Heart right ventricle (tissue), 16 donors: ENCODE data around the gene PCGF2. TPM values are rescaled to one million over a fixed set of nuclear protein-coding genes. Genes with fewer than 3 reads are reported as not detected.
A peak's percentile ranks its signal among the peaks of the same experiment; 100 is the strongest.

ENCODE experiments used
- ATAC-seq, 8 donors: fragments of 200-7000 bp; cut with Tn5 transposase; one replicate each; pipeline ENCODE4 v1.9.1; 2020; ENCODE audit warnings: mild to moderate bottlenecking in 8 of 8, moderate library complexity in 8 of 8, moderate number of reproducible peaks in 1 of 8
- DNase-seq, 2 donors: peaks; one replicate each; pipeline ENCODE4 v3.0.0-alpha.2; 2020
- H3K27ac ChIP-seq, 10 donors: fragments of 200-600 bp; sonication (generic) in 2 of 10; one replicate each; pipeline versions ENCODE4 v1.5.0 to v1.8.0; 2020 to 2022; ENCODE audit warnings: mild to moderate bottlenecking in 3 of 10
- H3K27me3 ChIP-seq, 7 donors: fragments of 200-600 bp; one replicate each; pipeline ENCODE4 v1.8.0; 2021 to 2022; ENCODE audit warnings: mild to moderate bottlenecking in 2 of 7
- H3K36me3 ChIP-seq, 9 donors: fragments of 200-600 bp; sonication (generic) in 1 of 9; one replicate each; pipeline versions ENCODE4 v1.5.0 to v1.8.0; 2020 to 2022; ENCODE audit warnings: mild to moderate bottlenecking in 2 of 9
- H3K4me1 ChIP-seq, 9 donors: fragments of 200-600 bp; sonication (generic) in 1 of 9; one replicate each; pipeline versions ENCODE4 v1.5.0 to v1.8.0; 2020 to 2022; ENCODE audit warnings: mild to moderate bottlenecking in 4 of 9
- H3K4me3 ChIP-seq, 10 donors: fragments of 200-600 bp; sonication (generic) in 2 of 10; one replicate each; pipeline versions ENCODE4 v1.5.0 to v1.8.0; 2020 to 2022; ENCODE audit warnings: mild to moderate bottlenecking in 7 of 10, moderate library complexity in 2 of 10
- H3K9me3 ChIP-seq, 11 donors: fragments of 200-600 bp in 10 of 11; sonication (generic) in 2 of 11; one replicate each; pipeline versions ENCODE4 v1.5.0 to v1.8.0; 2013 to 2022; ENCODE audit warnings: mild to moderate bottlenecking in 2 of 11, control low read depth in 1 of 11, moderate library complexity in 1 of 11
- WGBS, 2 donors: extraction: QIAGEN DNeasy Blood & Tissue Kit; methylation state at CpG; one replicate each; pipeline ENCODE4 v1.1.7; 2013; ENCODE audit warnings: inconsistent platforms in 1 of 2; 5-methylcytosine and 5-hydroxymethylcytosine counted together
- intact Hi-C, 10 donors: fragments of 100-400 bp; cut with DNase I; formaldehyde crosslinking; loops; one replicate each; pipeline versions ENCODE4 v1.11.1 to v1.14.2; 2022
- polyA plus RNA-seq, 2 donors: library from polyadenylated mRNA; stranded (reverse); fragments of 200-250 nt; gene quantifications; one replicate each; pipeline ENCODE4 v1.2.3, GENCODE V29; 2013
- total RNA-seq, 10 donors: library from RNA; stranded (reverse); fragmentation: NEBNext Ultra II Directional in 3 of 10; extraction: Animal tissue kit (Norgen Biotek cat#: 25700) in 3 of 10; gene quantifications; one replicate each; pipeline versions ENCODE4 v1.2.1 to v1.2.4, GENCODE V29; 2021 to 2023
- TF ChIP-seq, protein P1 (sequence below), 9 donors: fragments of 200-600 bp; sonication (generic) in 2 of 9; IDR thresholded peaks; one replicate each; pipeline versions ENCODE4 v1.5.0 to v1.8.0; 2021 to 2022; ENCODE audit warnings: antibody characterized with exemption in 9 of 9, mild to moderate bottlenecking in 5 of 9, moderate library complexity in 1 of 9
- donor health status: Arrhythmogenic right ventricular cardiomyopathy.
- donor health status: ischemic (EF 13 %, LVEDD 7.1; RV severe dilation, severe dysfunction).
- donor health status: healthy with polysubstance abuse.
- donor health status: DM: no; HTN: yes; CAD: no.
- donor health status: DM: no; HTN: no; CAD: no.
- donor health status: ischemic (EF 25% LVEDD 6.9; RV normal size, moderate dysfunction).
- donor health status: ischemic (EF 25% LVEDD 5.7; RV mildly dilated, moderate dysfunction).
- donor health status: healthy.
- donor health status: DM: yes; HTN: yes; CAD: no.
- donor health status: Ischemic cardiomyopathy.
- donor health status: ischemic (EF 35%, LVEDD 5.7; RV mildly dilated, moderate dysfunction).
- donor health status: nonischemic (EF 11% LVEDD 7.7; RV severe dilation, severe dysfunction).
- donor health status: DM: yes; HTN: yes; CAD: no.
- donor health status: PGD.
- donor health status: ischemic (EF 29% LVEDD 5.4; RV normal size, mild dysfunction).
- donor health status: nonischemic (EF 23%, LVEDD 6.1; RV moderate dilation, normal function).

Gene PCGF2
- total and polyA plus RNA-seq, 12 donors: 15.8 to 51.6 (median 23.7) TPM

DNA sequence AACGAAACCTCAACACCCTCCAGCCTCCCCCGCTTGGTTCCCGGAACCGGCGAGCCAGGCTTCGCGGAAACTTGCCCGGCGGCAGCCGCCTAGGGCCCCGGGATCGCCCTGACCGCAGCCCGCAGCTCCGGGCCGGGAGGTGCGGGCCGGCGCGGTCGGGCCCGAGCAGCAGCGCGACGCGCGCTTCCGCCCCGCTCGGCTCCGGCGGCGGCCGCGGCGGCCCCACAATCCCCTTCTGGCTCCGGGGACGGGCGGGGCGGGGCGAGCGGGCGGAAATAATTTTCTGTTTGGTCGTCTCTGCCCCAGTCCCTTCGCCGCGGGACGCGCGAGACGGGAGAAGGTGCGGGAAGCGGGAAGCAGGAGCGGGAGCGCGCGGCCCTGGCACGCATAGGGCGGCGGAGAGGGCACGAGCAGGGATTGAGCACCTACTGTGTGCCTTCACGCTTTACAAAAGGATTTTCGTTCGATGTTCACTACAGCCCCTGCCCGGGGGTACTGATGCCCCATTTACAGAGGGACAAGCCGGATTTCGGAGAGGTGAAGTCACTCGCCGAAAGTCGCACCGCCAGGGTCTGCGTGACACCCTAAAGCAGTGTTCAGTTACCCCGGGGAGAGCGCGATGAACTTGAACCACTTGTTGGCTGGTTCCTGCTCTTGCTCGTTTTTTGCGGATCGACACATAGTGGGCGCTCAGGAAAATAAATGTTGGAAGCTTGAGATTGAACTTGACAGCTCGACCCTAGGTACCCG, 45.8 kb downstream of the PCGF2 start:
- intact Hi-C loops: loop anchor here in 2 of 10 donors (2.0 to 5.0 kb wide), 2 partner anchors 45 to 50 kb away; partner anchors contain the start of genes PCGF2 (in 1 of the 2) and PSMB3 (in 1 of the 2)
- TF ChIP-seq, protein P1, sequence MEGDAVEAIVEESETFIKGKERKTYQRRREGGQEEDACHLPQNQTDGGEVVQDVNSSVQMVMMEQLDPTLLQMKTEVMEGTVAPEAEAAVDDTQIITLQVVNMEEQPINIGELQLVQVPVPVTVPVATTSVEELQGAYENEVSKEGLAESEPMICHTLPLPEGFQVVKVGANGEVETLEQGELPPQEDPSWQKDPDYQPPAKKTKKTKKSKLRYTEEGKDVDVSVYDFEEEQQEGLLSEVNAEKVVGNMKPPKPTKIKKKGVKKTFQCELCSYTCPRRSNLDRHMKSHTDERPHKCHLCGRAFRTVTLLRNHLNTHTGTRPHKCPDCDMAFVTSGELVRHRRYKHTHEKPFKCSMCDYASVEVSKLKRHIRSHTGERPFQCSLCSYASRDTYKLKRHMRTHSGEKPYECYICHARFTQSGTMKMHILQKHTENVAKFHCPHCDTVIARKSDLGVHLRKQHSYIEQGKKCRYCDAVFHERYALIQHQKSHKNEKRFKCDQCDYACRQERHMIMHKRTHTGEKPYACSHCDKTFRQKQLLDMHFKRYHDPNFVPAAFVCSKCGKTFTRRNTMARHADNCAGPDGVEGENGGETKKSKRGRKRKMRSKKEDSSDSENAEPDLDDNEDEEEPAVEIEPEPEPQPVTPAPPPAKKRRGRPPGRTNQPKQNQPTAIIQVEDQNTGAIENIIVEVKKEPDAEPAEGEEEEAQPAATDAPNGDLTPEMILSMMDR (IDR thresholded peaks at IDR 0.05): no peak
- 0% methylated on average over 76 to 81 of the region's 81 CpGs for WGBS, 2 donors

DNA sequence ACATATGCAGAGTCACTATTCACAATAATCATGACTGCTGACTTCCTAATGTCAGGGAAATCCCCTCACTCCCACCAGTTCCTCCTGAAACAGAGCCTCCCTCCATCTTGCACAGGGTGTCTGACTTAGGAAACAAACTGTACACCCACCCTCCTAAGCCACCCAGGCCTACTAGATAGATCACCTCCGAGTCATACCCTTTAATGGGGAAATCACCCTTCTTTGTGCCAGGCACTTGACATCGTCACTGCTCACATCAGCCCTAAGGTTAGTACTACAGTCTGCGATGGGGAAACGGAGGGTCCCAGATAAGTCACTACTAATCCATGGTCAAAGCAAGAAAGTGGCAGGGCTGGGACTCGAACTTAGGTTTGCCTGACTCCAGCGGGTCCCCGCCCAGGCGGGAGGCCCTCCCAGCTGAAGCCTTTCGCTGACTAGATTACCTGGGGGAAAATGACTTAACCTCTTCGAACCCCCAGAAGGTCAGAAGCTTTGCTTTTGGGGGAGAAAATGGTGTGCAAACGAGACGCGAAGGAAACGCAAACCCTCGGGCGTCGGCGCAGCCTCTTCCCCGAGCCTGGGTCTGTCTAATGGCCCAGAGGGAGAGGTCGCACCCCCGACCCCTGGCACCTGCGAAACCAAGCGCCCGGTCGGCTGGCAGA, 46.5 kb downstream of the PCGF2 start:
- Histone ChIP-seq H3K4me1 (peaks cover 5 to 59% (median 31%) of the 10 kb centered on the region in 9 donors), H3K9me3 (no peaks in the 10 kb centered on the region), H3K4me3 (peak overlapping the region; percentile 16 to 96 (median 90)), H3K36me3 (no peaks in the 10 kb centered on the region), H3K27me3 (no peaks in the 10 kb centered on the region), H3K27ac (peak overlapping the region; percentile 72 to 100 (median 98))
- DNase-seq: no peak
- intact Hi-C loops: loop anchor here in 3 of 10 donors (2.0 to 5.0 kb wide), 3 partner anchors 25 to 51 kb away; partner anchors contain the start of genes PCGF2 (in 1 of the 3) and PSMB3 (in 1 of the 3)
- TF ChIP-seq, protein P1 (IDR thresholded peaks at IDR 0.05): no peak
- 1% methylated on average over 25 of the region's 25 CpGs for WGBS, 2 donors
- ATAC-seq: peak in 3 of 8 donors; percentile 0 to 1 (median 0)

More for the DNA sequence above, 45.8 kb downstream of the PCGF2 start:
- ATAC-seq (peak; percentile 66 to 78 (median 72)), DNase-seq (peak; percentile 90 to 91)
- H3K4me1 ChIP-seq: peaks cover 8 to 66% (median 31%) of the 10 kb centered on the region in 9 donors
- H3K27ac ChIP-seq: peak overlapping the region; percentile 72 to 100 (median 98)
- H3K9me3 ChIP-seq: no peaks in the 10 kb centered on the region
- H3K36me3 ChIP-seq: peaks cover 0 to 5% (median 0%) of the 10 kb centered on the region in 9 donors
- H3K4me3 ChIP-seq: peak overlapping the region; percentile 60 to 96 (median 90)
- no peaks in the 10 kb centered on the region for H3K27me3 ChIP-seq

DNA sequence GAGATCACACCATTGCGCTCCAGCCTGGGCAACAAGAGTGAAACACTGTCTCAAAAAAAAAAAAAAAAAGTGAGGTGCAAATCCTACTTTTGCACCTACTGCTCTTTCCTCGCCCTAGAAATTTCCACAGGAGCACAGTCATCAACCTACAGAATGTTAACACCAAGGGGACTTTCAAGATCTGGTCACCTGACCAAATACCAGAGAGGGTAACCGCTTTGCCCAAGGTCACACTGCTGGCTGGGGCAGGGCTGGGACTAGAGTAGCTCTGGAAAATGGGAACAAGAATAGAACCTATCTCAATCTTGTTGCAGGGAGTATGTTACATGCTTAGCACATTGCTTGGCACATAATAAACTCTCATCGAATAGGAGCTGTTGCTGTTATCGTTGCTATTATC, 49.4 kb downstream of the PCGF2 start:
- WGBS, 2 donors: 78 to 81% methylated on average over 5 of the region's 5 CpGs
- Histone ChIP-seq H3K36me3 (no peaks in the 10 kb centered on the region), H3K9me3 (no peaks in the 10 kb centered on the region), H3K27me3 (no peaks in the 10 kb centered on the region), H3K27ac (peak overlapping the region in 1 of 10 donors; percentile 20), H3K4me1 (peaks cover 10 to 58% (median 33%) of the 10 kb centered on the region in 9 donors), H3K4me3 (no peak overlapping the region)
- intact Hi-C loops: loop anchor here in 1 of 10 donors (5.0 kb wide), 1 partner anchor 34 kb away; the partner anchor contains the start of gene CISD3
- TF ChIP-seq, protein P1 (IDR thresholded peaks at IDR 0.05): no peak
- ATAC-seq (no peak), DNase-seq (no peak)
